ENCODE measurements around the gene PFN2.
A peak's percentile ranks its signal among the peaks of the same experiment; 100 is the strongest.
"Not testable (repeated sequence)": the region's sequence is repeated elsewhere in the genome, so short reads cannot be mapped to it uniquely, and the experiment has no call there.

The PFN2 gene

GRCh38 chr3:149967086-149967685 is 3.5 kb downstream of the PFN2 start:
- DNase-seq: no peak

GRCh38 chr3:149965278-149965677 is 5.4 kb downstream of the PFN2 start:
- no peak for DNase-seq

GRCh38 chr3:149964291-149964690 is 6.4 kb downstream of the PFN2 start:
- no peak for DNase-seq

- DNase-seq: no peak
These were observed 7.2 kb downstream of the PFN2 start for GRCh38 chr3:149963485-149963884.

- DNase-seq: no peak
These were observed 11.3 kb downstream of the PFN2 start for GRCh38 chr3:149959443-149959842.

- DNase-seq: no peak
These were observed 12.4 kb downstream of the PFN2 start for GRCh38 chr3:149958171-149958796.

- no peak for DNase-seq
These were observed 13.2 kb downstream of the PFN2 start for GRCh38 chr3:149957361-149958125.

GRCh38 chr3:149955449-149955848 is 15.2 kb downstream of the PFN2 start:
- DNase-seq: no peak

GRCh38 chr3:149954812-149955211 is 15.9 kb downstream of the PFN2 start:
- DNase-seq: no peak

GRCh38 chr3:149949181-149949580 is 21.5 kb downstream of the PFN2 start:
- DNase-seq: no peak

GRCh38 chr3:149947231-149947630 is 23.5 kb downstream of the PFN2 start:
- no peak for DNase-seq

- not testable (repeated sequence) for DNase-seq
These were observed 26.7 kb downstream of the PFN2 start for GRCh38 chr3:149943966-149944365.

- no peak for DNase-seq
These were observed 28.3 kb downstream of the PFN2 start for GRCh38 chr3:149942409-149942808.

- no peak for DNase-seq
These were observed 28.7 kb downstream of the PFN2 start for GRCh38 chr3:149941946-149942345.

GRCh38 chr3:149941186-149941585 is 29.5 kb downstream of the PFN2 start:
- DNase-seq: no peak

GRCh38 chr3:149938392-149939055 is 32.2 kb downstream of the PFN2 start:
- not testable (repeated sequence) for DNase-seq

- DNase-seq: peak; percentile 37 to 46
These were observed 33.9 kb downstream of the PFN2 start for GRCh38 chr3:149936812-149937230.

GRCh38 chr3:149934524-149934923 is 36.2 kb downstream of the PFN2 start:
- no peak for DNase-seq

GRCh38 chr3:149933858-149934257 is 36.8 kb downstream of the PFN2 start:
- no peak for DNase-seq

GRCh38 chr3:149933008-149933407 is 37.7 kb downstream of the PFN2 start:
- DNase-seq: no peak

GRCh38 chr3:149920119-149920518 is 50.6 kb downstream of the PFN2 start:
- no peak for DNase-seq

GRCh38 chr3:149919509-149919908 is 51.2 kb downstream of the PFN2 start:
- no peak for DNase-seq

- DNase-seq: no peak
These were observed 53.5 kb downstream of the PFN2 start for GRCh38 chr3:149917124-149917667.

Measured in activated T-cell treated with anti-CD3 and anti-CD28 coated beads, Interleukin-2, amount 50 U/mL, for 48 hours (primary cell).